NCI-H1105 treated with DMSO at 0.1 percent for 48 hours (cell line): ENCODE measurements around the gene TXNRD1.
"Not testable (repeated sequence)": the region's sequence is repeated elsewhere in the genome, so short reads cannot be mapped to it uniquely, and the experiment has no call there.

ENCODE experiments used
- DNase-seq: peaks from one replicate; lab custom pipeline; 2025; lab: John Stamatoyannopoulos, UW

TXNRD1 gene

GRCh38 chr12:104328278-104328677, 112.7 kb downstream of the TXNRD1 start:
- not testable (repeated sequence) for DNase-seq

GRCh38 chr12:104328790-104329189, 113.2 kb downstream of the TXNRD1 start:
- DNase-seq = no peak

GRCh38 chr12:104329707-104330532, 114.3 kb downstream of the TXNRD1 start:
- DNase-seq = no peak

GRCh38 chr12:104331376-104331775, 115.8 kb downstream of the TXNRD1 start:
- no peak for DNase-seq

- DNase-seq = not testable (repeated sequence)
Measured at GRCh38 chr12:104332273-104332672, 116.7 kb downstream of the TXNRD1 start.

GRCh38 chr12:104333692-104334255, 118.2 kb downstream of the TXNRD1 start:
- DNase-seq = no peak

GRCh38 chr12:104334581-104334980, 119.0 kb downstream of the TXNRD1 start:
- DNase-seq = no peak

GRCh38 chr12:104336115-104336514, 120.5 kb downstream of the TXNRD1 start:
- no peak for DNase-seq

- DNase-seq = no peak
Measured at GRCh38 chr12:104337030-104337558, 121.5 kb downstream of the TXNRD1 start.

GRCh38 chr12:104339663-104340062, 124.1 kb downstream of the TXNRD1 start:
- no peak for DNase-seq

GRCh38 chr12:104340177-104340576, 124.6 kb downstream of the TXNRD1 start:
- DNase-seq = no peak

GRCh38 chr12:104340925-104341611, 125.5 kb downstream of the TXNRD1 start:
- no peak for DNase-seq

- no peak for DNase-seq
Measured at GRCh38 chr12:104342147-104342546, 126.6 kb downstream of the TXNRD1 start.

GRCh38 chr12:104342635-104343249, 127.2 kb downstream of the TXNRD1 start:
- no peak for DNase-seq

- DNase-seq = no peak
Measured at GRCh38 chr12:104344682-104345081, 129.1 kb downstream of the TXNRD1 start.

- no peak for DNase-seq
Measured at GRCh38 chr12:104345234-104346066, 129.9 kb downstream of the TXNRD1 start.

- DNase-seq = no peak
Measured at GRCh38 chr12:104347374-104348075, 131.9 kb downstream of the TXNRD1 start.

- no peak for DNase-seq
Measured at GRCh38 chr12:104348283-104348993, 132.9 kb downstream of the TXNRD1 start.

- no peak for DNase-seq
Measured at GRCh38 chr12:104348994-104349494, 133.5 kb downstream of the TXNRD1 start.
